HEK293T (cell line): Measurements from ENCODE around the gene NKD2.

ENCODE experiments used
- CTCF ChIA-PET: fragments of 350-600 bp; formaldehyde crosslinking; extraction: SDS; loops from one replicate; lab custom pipeline; 2021; ENCODE audit warnings: antibody characterized with exemption, inconsistent platforms; lab: Yijun Ruan, JAX
- POLR2A ChIA-PET: fragments of 350-600 bp; formaldehyde crosslinking; extraction: SDS; loops from one replicate; lab custom pipeline; 2020; ENCODE audit warnings: antibody characterized with exemption, inconsistent platforms; lab: Yijun Ruan, JAX
- DNase-seq: peaks from one replicate; pipeline ENCODE4 v3.0.0; 2012; ENCODE audit warnings: mixed read lengths; ENCODE audit errors: extremely low spot score
- ARNT ChIP-seq: fragments of 450-650 bp; IDR thresholded peaks from 2 replicates; pipeline ENCODE4 v1.6.1; 2017; ENCODE audit warnings: mild to moderate bottlenecking
- BHLHE40 ChIP-seq: fragments of 450-650 bp; IDR thresholded peaks from 2 replicates; pipeline ENCODE4 v1.6.1; 2016; ENCODE audit warnings: mild to moderate bottlenecking, moderate library complexity, borderline replicate concordance
- CTBP1 ChIP-seq: fragments of 450-650 bp; IDR thresholded peaks from 2 replicates; pipeline ENCODE4 v1.6.1; 2016; ENCODE audit warnings: borderline replicate concordance
- ELF4 ChIP-seq: fragments of 450-650 bp; IDR thresholded peaks from 2 replicates; pipeline ENCODE4 v1.6.1; 2017; ENCODE audit warnings: antibody characterized with exemption
- FOXA1 ChIP-seq: fragments of 450-650 bp; IDR thresholded peaks from 2 replicates; pipeline ENCODE4 v1.6.1; 2016; ENCODE audit warnings: mild to moderate bottlenecking
- FOXK2 ChIP-seq: fragments of 450-650 bp; IDR thresholded peaks from 2 replicates; pipeline ENCODE4 v1.6.1; 2016; ENCODE audit warnings: mild to moderate bottlenecking
- FOXM1 ChIP-seq: fragments of 450-650 bp; IDR thresholded peaks from 2 replicates; pipeline ENCODE4 v1.6.1; 2017; ENCODE audit warnings: mild to moderate bottlenecking, borderline replicate concordance
- HDGF ChIP-seq: fragments of 450-650 bp; IDR thresholded peaks from 2 replicates; pipeline ENCODE4 v1.6.1; 2017; ENCODE audit warnings: antibody characterized with exemption, borderline replicate concordance
- L3MBTL2 ChIP-seq: fragments of 450-650 bp; conservative IDR thresholded peaks from 2 replicates; pipeline ENCODE4 v1.6.1; 2016; ENCODE audit warnings: mild to moderate bottlenecking
- LEF1 ChIP-seq: fragments of 450-650 bp; IDR thresholded peaks from 2 replicates; pipeline ENCODE4 v1.6.1; 2017; ENCODE audit warnings: mild to moderate bottlenecking, borderline replicate concordance
- NFRKB ChIP-seq: fragments of 450-650 bp; IDR thresholded peaks from 2 replicates; pipeline ENCODE4 v1.6.1; 2016; ENCODE audit warnings: mild to moderate bottlenecking, moderate library complexity
- SP1 ChIP-seq: fragments of 450-650 bp; IDR thresholded peaks from 2 replicates; pipeline ENCODE4 v1.6.1; 2017
- SUZ12 ChIP-seq: fragments of 450-650 bp; IDR thresholded peaks from 2 replicates; pipeline ENCODE4 v1.6.1; 2016; ENCODE audit warnings: mild to moderate bottlenecking
- TARDBP ChIP-seq: fragments of 450-650 bp; IDR thresholded peaks from 2 replicates; pipeline ENCODE4 v1.6.1; 2016
- ZNF384 ChIP-seq: fragments of 450-650 bp; IDR thresholded peaks from 2 replicates; pipeline ENCODE4 v1.6.1; 2016
- TF ChIP-seq, protein P1 (sequence below): fragments of 450-650 bp; IDR thresholded peaks from 2 replicates; pipeline ENCODE4 v1.6.1; 2016

The NKD2 gene

GRCh38 chr5:1055896-1056610 is 47.5 kb downstream of the NKD2 start:
- no peak for TF ChIP-seq SP1
- TF ChIP-seq, protein P1, sequence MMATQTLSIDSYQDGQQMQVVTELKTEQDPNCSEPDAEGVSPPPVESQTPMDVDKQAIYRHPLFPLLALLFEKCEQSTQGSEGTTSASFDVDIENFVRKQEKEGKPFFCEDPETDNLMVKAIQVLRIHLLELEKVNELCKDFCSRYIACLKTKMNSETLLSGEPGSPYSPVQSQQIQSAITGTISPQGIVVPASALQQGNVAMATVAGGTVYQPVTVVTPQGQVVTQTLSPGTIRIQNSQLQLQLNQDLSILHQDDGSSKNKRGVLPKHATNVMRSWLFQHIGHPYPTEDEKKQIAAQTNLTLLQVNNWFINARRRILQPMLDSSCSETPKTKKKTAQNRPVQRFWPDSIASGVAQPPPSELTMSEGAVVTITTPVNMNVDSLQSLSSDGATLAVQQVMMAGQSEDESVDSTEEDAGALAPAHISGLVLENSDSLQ, result no peak
- ChIA-PET POLR2A (no interaction called here), CTCF (interaction anchor here (0.6 kb wide), 1 partner anchor 38 kb away, joined by 4 read pairs; no protein-coding TSS in a partner anchor)
- no peak for DNase-seq

- no peak for DNase-seq
- POLR2A ChIA-PET, result no interaction called here
- TF ChIP-seq FOXA1 (no peak), FOXM1 (no peak), ELF4 (no peak), CTBP1 (no peak), FOXK2 (no peak), SUZ12 (no peak), BHLHE40 (no peak), SP1 (no peak), L3MBTL2 (no peak), ZNF384 (no peak), LEF1 (no peak), TARDBP (no peak), NFRKB (no peak)
- TF ChIP-seq, protein P1, result no peak
- CTCF ChIA-PET, result no interaction called here
Measured at GRCh38 chr5:1056611-1057484, 48.2 kb downstream of the NKD2 start.

DNA sequence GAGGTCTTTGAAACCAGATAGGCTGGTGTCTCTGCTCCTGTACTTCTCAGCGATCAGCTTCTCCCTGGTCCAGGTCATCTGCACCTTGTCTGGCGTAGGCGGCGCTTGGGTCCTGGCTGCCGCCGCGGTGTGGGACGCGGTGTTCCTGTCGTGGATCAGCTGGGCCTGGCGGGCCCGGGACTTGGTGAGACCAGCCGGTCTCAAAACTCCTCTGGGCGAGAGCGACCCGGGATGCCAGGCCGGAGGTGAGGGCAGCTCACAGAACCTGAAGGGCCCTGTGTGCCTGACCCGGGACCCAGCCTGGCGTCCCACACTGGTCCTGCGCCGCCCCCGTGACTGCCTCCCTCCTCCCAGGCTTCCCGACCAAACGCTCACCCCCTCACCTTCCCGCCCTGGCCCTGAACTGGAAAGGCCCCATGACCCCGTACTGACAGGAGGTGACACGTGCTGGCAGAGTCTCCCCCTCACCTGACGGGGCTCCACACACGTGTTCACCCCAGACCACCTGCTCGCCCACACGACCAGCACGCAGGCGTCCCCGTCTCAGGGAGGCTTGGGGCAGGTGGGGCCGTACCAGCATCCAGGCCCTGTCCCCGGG is 49.0 kb downstream of the NKD2 start:
- POLR2A ChIA-PET, result no interaction called here
- DNase-seq, result no peak
- CTCF ChIA-PET, result interaction anchor here (1.0 kb wide), 1 partner anchor 50 kb away, joined by 3 read pairs; no protein-coding TSS in a partner anchor
- no peak for TF ChIP-seq TARDBP
- TF ChIP-seq CTBP1, result no peak
- no peak for TF ChIP-seq NFRKB
- no peak for TF ChIP-seq SUZ12
- TF ChIP-seq, protein P1, result no peak
- no peak for TF ChIP-seq ELF4

GRCh38 chr5:1058083-1058945 is 49.7 kb downstream of the NKD2 start:
- ChIA-PET CTCF (interaction anchor here (1.0 kb wide), 1 partner anchor 50 kb away, joined by 3 read pairs; no protein-coding TSS in a partner anchor), POLR2A (no interaction called here)
- TF ChIP-seq FOXA1 (no peak), ELF4 (no peak), TARDBP (no peak), ARNT (no peak), FOXK2 (no peak), HDGF (no peak), ZNF384 (no peak), BHLHE40 (no peak), SP1 (no peak), CTBP1 (no peak), LEF1 (no peak), FOXM1 (no peak), NFRKB (no peak), SUZ12 (no peak)
- TF ChIP-seq, protein P1, result no peak
- DNase-seq, result no peak
